GM18511 (cell line): Measurements from ENCODE around the gene PROZ.
"Not testable (repeated sequence)": the region's sequence is repeated elsewhere in the genome, so short reads cannot be mapped to it uniquely, and the experiment has no call there.

Source experiments
- ATAC-seq: cut with Tn5 transposase; IDR thresholded peaks from one replicate; pipeline ENCODE4 v1.9.1; 2021; ENCODE audit warnings: mild to moderate bottlenecking, moderate library complexity; ENCODE audit not compliant: unreplicated experiment

PROZ gene

DNA sequence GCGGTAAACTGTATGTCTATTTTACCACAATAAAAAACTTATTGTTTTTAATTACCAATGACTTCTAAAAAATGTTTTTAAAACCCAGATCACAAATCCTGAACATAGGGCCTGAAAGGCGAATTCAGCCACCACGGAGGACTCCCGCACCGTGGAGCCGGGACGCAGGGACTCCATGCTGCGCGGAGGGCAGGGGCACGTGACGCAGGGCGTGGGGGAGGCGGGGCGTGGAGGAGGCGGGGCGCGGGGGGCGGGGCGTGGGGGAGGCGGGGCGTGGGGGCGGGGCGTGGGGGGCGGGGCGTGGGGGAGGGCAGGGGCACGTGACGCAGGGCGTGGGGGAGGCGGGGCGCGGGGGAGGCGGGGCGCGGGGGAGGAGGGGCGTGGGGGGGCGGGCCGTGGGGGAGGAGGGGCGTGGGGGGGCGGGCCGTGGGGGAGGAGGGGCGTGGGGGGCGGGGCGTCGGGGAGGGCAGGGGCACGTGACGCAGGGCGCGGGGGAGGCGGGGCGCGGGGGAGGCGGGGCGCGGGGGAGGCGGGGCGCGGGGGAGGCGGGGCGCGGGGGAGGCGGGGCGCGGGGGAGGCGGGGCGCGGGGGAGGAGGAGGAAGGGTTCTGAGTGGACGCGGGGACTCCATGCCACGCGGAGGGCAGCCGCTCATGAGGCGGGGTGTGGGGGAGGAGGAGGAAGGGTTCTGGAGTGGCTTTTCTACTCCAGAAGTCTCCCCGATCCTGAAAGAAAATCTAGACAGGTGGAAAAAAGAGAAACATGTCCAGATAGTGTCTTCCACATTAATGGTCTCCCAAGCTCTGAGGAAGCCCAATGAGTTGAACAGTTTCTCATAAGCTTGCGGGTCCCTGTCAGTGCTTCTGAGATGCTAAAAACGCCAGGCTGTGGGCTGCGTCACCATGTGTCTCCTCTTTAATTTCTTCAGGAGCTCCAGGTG, 4.4 kb upstream of the PROZ start:
- ATAC-seq = peak; percentile 67

DNA sequence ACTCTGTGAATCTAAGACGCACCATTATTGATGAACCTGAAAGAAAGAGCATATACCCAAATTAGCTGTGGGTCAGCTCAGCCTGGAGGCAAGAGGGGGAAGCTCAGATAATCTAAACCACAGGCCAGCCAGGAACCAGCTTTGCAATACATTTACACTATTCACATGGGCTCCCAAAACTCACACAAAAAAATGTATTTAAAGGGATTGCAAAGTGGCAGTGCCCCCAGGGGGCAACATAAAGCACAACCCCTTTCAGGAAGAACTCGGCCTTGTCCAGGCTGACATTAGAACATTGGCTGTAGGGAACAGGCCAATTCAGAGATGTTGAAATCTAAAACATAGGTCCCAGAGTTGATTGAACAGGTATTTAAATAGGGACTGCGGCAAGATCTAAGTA, 3.2 kb upstream of the PROZ start:
- no peak for ATAC-seq

DNA sequence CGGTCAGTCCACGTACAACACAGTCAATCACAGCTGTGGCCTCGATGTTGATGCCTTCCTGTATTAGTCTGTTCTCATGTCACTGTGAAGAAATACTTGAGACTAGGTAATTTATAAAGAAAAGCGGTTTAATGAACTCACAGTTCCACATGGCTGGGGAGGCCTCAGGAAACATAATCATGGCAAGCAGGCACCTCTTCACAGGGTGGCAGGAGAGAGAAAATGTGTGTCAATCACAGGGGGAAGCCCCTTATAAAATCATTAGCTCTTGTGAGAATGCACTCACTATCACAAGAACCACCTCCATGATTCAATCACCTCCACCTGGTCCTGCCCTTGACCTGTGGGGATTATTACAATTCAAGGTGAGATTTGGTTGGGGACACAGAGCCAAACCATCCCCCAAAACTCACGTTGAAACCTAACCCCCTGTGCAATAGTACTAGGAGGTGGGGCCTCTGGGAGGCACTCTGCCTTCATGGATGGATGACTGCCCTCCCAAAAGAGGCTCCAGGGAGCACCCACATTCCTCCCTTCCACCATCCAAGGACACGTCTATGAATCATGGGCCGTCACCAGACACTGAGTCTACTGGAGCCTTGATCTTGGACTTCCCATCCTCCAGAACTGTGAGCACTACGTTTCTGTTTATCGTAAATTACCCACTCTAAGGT, 2.3 kb upstream of the PROZ start:
- no peak for ATAC-seq

DNA sequence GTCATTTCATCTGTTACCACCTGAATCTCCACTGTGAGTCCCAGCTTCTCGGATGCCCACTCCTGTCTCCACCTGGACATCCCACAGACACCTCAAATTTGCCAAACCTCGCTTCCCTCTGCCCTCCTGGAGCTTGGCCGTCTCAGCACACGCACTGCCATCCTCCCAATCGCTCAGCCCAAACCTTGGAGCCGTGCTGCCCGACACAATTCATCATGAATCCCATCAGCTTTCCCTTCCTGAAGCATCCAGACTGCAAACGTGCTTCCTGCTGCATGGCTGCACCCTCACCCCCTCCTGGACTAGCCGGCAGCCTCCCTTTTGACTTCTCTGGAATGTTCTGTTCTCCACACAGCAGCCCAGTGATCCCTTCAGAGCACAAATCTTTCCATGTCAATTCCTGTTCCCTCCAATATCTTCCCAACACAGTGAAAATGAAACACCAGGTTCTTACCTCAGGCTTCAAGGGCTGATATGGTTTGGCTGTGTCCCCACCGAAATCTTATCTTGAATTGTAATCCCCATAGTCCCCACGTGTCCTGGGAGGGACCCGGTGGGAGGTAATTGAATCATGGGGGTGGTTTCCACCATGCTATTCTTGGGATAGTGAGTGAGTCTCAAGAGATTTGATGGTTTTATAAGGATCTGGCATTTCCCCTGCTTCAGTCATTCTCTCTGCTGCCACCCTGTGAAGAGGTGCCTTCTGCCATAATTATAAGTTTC, 1.1 kb upstream of the PROZ start:
- no peak for ATAC-seq

DNA sequence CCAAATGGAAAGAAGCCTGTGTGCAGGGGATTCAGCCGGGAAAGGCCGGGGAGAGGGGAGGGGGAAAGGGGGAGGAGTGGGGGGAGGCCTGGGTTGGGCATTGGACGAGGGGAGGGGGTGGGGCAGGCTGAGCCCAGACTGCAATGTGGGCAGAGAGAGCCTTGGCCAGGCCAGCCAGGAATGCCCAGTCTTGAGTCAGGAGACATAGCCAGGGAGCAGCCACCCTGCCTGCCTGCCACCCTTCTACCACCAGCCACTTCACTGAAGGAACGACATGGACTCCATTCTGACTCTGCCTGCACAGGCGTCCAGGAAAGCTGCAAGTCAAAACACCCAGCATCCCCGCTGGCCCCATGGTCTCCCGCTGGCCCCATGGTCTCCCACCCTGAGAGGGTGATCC, 498 bp downstream of the PROZ start:
- ATAC-seq = no peak

DNA sequence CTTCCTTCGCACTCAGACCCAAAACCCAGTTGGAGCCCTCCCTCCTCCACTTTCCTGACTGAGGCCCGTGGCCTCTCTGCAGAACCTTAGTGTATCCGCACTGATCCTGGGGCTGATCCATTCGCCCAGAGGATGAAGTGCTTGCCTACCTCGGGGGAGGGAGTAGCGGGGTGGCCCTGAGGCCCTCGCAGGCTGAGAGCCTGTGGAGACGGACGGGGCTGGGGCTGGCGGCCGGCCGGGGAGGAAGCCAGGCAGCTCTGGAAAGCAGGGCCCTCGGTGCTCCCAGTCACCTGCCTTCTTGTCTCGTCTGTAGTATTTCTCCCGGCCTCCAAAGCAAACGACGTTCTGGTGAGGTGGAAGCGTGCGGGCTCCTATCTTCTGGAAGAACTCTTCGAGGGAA, 1.3 kb downstream of the PROZ start:
- no peak for ATAC-seq

DNA sequence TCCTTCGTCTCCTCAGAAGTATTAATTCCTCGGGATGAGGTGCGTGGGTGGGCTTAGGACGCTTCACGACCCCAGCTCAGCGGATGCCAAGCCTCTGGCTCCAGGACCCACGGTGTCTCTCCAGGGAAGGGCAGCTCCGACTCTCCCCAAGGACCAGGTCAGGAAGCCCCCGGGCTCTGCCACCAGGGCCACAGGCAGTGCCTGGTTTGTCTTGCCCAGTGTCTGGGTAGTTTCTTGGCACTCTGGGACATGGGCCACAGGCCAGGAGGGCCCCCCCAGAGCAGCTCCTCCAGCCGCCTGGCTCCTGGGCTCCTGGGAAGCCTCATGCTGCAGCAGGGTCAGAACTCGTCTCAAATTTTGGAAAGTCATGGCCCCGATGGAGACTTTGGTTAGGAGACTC, 2.5 kb downstream of the PROZ start:
- no peak for ATAC-seq

DNA sequence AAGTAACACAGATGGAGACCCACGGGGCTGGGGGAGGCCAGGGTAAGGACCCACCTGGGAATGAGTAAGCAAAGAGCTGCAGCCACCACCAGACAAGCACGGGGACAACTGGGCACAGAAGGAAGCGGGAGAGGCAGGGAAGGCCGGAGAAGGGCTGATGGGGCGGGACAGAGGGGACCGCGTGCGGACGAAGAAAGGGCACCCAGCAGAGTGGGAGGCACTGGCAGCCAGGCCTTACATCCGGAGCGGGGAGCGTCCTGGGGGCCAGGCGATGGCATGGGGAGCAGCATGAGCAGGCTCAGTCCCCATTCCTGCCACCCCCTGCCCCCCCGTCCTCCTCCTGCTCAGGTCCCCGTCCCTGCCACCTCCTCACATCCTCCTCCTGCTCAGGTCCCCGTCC, 3.0 kb downstream of the PROZ start:
- ATAC-seq = no peak

DNA sequence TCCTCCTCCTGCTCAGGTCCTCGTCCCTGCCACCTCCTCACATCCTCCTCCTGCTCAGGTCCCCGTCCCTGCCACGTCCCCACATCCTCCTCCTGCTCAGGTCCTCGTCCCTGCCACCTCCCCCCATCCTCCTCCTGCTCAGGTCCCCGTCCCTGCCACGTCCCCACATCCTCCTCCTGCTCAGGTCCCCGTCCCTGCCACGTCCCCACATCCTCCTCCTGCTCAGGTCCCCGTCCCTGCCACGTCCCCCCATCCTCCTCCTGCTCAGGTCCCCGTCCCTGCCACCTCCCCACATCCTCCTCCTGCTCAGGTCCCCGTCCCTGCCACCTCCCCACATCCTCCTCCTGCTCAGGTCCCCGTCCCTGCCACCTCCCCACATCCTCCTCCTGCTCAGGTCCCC, 3.5 kb downstream of the PROZ start:
- ATAC-seq = not testable (repeated sequence)

DNA sequence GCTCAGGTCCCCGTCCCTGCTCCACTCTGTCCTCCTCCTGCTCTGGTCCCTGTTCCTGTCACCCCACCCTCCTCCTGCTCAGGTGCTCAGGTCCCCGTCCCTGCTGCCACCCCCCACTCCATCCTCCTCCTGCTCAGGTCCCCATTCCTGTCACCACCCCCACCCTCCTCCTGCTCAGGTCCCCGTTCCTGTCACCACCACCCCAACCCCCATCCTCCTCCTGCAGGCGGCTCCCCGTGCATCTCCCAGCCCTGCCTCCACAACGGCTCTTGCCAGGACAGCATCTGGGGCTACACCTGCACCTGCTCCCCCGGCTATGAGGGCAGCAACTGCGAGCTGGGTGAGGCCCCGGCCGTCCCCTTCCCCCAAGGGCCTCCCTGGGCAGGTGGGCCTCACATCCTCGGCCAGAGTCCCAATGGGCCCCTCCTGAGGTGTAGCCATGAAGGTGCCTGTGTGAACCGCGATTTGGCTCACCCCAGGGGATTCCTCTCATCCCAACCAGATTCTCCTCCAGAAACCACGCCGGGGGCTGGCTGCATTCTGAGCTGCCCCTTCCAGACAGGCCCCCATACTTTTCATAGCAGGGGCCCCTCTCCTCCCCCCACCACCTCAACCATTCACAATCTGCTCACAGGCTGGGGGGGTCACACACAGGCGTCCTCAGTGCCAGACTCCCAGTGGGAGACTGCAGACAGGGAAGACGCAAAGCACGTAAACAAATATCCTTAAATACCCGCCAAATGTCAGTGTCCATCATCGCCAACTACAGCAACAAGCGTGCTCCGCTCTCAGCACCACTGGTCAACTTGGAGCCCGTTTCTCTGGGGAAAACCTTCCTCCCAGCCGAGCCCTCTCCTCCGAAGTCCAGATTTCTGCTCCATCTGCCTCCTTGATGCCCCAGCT, 4.6 kb downstream of the PROZ start:
- ATAC-seq = no peak

DNA sequence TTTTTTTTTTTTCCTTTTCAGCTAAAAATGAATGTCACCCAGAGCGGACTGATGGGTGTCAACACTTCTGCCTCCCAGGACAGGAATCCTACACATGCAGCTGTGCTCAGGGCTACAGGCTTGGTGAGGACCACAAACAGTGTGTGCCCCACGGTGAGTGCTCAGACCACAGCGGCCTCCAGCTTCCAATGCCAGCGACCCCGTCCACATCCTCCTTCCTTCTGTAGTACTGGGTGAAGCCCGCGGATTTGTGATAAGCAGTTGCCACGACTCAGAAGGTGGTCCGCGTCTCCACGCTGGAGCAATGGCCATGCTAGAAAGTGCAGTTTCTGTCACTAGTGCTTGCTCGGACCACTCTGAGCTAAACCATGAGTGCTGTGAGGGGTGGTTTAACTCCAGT, 6.0 kb downstream of the PROZ start:
- ATAC-seq = no peak

DNA sequence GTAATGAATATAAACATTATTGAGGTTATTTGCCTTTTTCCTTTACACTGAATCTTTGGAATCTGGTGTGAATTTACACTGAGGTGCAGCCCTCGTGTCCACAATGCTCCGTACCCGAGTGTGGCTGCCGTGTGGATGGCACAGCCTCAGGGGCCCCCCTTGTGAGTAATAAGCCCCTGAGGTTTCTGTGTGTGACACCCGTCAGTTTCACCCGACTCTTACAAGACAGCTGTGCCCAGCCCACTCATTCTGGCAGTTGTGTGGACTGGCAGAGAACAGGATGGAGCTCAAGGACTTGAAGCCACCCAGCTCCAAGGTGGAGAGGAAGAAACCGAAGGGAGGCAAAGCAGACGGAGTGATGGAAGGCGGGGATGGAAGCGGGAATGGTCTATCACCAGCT, 7.8 kb downstream of the PROZ start:
- ATAC-seq = no peak

DNA sequence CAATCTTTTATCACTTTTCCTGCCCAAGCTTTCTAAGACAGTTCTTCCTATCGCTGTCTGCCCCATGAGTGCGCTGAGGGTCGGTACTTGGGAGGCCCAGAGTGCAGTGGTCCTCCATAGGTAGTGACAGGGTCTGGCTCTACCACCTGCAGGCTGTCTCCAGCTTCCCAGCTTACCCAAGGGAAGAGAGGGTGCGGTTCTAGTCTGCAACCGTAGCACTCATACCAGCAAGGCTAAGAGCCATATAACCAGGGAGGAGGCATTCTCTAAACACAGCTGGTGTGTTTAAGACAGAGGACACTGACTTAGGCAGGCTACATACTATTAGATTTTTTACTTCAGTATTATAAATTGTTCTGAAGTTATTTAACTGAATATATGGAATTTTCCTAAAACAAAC, 8.2 kb downstream of the PROZ start:
- ATAC-seq = no peak

DNA sequence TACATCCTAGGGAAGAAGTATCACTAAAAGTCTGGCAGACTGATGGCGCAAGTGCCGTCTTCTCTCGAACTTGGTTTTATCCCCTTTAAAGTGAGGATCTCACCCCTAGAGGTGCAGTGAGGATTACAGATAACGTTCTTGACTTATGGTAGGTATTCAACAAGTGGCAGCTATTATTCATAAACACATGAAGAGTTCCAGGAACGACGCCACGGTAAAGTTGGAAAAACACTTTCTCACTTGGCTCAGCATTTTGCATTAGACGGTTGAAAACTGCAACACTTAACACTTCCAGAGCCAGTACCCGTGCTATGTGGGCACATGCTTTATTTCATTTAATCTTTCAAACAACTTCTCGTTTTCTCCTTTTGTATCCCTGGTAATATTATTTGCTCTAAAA, 8.7 kb downstream of the PROZ start:
- ATAC-seq = no peak

DNA sequence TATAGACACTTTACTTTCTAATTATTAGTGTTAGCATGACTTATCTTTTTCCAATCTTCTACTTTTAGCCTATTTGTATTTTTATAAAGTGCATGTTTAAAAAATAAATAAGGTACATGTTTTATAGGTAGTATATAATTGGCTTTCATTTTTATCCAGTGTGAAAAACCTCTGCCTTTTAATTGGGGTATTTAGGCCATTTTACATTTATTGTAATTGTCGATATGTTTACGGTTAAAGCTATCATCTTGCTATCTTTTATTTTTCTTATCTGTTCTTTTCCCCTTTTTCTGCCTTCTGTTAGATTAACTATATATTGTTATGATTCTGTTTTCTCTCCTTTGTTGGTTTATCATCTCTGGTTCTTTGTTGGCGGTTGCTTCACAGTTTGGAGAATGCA, 9.1 kb downstream of the PROZ start:
- ATAC-seq = no peak

DNA sequence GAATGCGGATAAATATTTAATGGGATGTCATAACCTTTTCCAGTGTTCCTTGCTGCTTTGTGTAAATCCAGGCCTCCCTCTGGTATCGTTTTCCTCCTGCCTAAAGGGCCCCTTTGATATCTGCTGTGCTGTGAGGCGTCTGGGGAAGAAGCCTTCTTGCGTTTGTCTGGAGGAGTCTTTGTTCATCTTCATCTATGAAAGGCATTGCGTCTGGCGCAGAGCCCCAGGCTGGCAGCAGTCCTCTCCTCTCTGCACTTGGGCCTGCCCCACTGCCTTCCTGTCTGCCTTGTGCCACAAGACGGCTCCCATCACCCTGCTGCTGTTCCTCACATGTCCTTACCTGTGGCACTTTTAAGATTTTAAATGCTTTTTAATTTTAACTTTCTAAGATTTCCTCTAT, 9.8 kb downstream of the PROZ start:
- ATAC-seq = no peak

DNA sequence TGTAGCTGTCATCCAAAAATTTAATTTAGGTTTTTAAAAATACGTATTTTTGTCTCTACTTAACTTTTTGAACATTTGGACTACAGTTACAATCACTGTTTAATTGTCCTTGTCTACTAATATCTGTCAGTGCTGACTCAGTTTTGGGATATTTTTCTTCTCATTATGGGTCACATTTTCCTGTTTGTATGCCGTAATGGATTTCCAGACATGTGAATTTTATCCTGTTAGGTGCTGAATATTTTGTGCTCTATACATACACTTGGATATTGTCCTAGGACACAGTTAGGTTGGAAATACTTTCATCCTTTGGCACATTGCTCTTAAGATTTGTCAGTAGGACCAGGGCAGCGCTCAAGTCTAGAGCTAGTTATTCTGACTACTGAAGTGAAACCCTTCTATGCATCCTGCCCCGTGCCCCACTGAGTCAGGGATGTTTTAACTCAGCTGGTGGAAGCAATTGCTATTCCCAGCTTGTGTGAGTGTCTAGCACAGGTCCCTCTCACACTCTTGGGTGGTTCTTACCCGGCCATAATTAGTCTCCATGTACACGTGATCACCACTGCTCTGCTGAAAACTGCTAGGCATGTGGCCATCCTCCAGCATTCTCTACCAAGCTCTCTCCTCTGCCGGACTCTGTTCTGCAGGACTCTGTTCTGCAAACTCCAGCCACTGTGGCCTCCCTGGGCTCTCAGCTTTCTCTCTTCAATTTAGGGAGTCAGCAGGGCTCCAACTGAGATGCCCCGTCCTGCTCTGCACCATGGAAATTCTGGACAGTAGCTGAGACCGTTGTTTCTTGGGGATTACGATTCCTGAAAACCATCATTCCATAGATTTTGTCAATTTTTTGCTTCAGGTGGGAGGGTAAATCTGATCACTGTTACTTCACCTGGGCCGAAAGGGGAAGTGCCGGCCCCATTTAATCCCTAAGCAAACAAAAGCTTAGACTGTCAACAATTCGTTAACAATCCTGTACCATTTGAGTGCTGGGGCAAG, 11.1 kb downstream of the PROZ start:
- no peak for ATAC-seq

DNA sequence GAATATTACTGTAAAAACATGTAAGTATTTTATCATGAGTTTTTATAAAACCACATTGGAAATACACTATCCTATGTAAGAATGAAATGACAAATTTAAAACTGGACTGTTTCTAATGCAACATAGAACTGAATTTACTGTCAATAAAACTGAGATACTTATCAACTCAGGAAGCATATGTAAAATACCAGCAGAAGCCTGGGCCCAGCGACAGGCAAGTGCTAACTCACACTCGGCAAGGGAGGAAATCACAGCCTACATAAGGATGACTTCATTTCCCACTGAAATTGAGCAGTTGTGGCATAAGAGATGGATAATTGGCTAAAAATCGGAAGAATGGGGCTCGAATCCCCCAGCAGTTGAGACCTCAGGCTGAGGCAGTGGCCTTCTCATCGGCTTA, 12.1 kb downstream of the PROZ start:
- no peak for ATAC-seq

DNA sequence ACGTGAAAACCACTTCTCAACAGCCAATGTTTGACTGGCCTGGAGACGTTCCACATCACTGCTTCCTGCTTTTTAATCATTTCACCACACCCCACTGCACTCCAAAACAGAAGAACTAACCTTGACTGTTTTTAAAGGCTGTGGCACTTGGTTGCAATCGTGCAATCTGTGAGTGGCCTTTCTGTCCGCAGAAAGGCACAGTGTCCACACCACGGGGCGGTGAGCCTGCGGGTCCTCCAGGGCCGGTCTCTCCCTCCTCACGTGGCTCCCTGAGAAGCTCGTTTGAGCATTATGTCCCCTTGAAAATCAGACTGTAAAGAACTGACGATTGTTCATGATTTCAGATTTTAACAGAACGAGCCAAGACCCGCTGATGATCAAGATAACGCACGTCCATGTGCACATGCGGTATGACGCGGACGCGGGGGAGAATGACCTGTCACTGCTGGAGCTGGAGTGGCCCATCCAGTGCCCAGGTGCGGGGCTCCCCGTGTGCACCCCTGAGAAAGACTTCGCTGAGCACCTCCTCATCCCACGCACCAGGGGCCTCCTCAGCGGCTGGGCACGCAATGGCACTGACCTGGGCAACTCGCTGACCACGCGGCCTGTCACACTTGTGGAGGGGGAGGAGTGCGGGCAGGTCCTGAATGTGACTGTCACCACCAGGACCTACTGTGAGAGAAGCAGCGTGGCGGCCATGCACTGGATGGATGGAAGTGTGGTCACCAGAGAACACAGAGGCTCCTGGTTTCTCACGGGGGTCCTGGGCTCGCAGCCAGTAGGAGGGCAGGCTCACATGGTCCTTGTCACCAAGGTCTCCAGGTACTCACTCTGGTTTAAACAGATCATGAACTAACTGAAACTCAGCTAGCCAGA, 13.0 kb downstream of the PROZ start:
- no peak for ATAC-seq
